Non-pigmented ciliary epithelial cell (primary cell): ENCODE data around the gene GJC3.
"Not testable (repeated sequence)": the region's sequence is repeated elsewhere in the genome, so short reads cannot be mapped to it uniquely, and the experiment has no call there.

Source experiments
- DNase-seq: peaks from one replicate; pipeline ENCODE4 v3.0.0-alpha.2; 2010; ENCODE audit warnings: low read depth

The GJC3 gene

DNA sequence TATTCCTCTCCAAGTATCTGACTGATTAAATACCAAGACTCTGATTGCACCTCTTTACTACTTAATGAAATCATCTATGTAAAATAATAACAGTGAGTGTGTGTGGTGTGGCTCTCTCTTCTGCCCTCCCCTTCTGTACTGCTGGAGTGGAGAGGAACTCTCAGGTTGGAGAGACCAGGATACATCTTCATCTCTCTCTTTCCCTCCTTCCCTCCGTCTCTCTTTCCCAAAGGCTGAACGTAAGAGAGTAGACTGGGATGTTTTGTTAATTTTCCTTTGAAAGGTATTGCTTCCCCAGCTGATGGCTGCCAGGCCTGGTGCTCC, 272 bp upstream of the GJC3 start:
- no peak for DNase-seq

DNA sequence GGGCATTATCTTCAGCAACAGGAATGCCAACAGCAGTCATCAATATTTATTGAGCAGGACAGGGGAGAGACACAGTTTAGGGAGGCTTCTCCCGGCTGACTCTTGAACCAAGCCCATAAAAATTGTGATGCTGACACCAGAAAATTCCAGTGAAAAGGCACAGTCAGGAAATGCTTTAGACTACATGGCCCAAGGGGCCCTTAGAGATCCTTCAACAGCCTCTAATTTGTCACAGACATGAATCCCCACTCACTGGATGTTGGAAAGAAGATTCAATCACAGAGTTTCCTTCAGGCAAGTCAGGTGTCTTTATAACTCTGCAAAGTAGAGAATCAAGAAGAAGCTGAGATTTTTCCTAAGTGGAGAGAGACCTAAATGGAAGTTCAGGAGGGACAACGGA, 1.2 kb downstream of the GJC3 start:
- no peak for DNase-seq

DNA sequence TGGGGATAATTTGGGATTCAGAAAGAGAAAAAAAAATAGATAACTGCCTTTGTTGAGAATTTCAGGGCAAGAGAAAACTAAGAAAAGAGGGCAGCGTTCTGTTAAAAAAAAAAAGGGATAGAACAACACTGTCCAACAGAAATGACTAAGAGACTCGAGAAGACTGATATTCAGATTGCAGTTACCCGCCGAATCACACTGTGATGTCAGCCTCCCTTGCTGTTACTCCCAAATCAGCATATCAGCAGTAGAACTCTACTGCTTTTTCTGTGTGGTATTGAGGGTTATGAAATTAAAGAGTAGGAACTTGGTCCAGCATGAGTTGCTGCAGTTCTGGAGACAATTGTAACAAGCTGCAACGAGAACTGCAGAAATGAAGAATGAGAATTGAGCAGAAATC, 1.9 kb downstream of the GJC3 start:
- no peak for DNase-seq

DNA sequence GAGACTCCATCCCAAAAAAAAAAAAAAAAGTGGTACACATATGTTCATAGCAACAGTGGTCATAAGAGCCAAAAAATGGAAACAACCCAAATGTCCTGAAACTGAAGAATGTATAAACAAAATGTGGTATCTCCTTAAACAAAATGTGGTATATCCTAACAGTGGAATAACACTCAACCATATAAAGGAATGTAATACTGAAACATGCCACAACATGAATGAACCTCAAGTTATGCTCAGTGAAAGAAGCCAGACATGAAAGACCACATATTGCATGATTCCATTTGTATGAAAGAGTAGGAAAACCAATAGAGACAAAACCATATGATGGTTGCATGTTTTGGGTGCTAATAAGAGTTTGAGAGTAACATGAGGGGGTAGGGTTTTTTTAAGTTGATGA, 3.1 kb downstream of the GJC3 start:
- DNase-seq = no peak

DNA sequence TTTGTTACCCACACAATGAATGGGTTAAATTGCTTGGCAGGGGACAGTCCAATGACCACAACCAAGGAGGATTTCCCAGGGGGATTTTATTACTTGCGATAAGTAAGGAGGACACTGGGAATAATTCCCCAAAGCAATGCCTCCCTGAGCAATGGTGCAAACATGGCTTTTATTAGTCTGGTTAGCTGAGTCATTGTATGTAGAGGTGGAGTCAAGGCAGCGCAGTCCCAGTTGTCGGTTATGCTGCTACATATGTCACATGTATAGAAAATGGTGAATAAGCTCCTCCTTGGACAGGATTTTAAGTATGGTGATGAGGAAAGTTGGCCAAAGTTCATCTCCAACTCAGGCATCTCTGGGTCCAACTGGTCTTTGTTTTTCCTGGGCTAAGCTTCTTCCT, 6.2 kb downstream of the GJC3 start:
- no peak for DNase-seq

DNA sequence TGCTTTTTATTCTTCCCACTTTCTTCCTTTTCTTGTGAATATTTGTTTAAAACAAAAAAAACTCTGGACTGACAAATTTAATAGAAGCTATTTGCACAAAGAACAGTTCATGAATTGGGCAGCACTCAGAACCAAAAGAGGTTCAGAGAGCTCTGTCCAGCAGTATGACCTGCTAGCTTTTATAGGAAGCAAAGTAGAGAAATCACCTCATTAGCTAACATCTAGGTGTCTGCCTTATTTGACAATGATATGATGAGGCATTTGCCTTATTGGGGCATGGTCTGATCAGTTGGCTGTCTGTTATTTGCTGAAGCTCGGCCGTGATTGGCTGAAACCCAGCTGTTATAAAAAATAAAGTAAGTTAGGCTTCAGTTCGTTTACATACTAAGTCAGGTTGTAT, 9.3 kb downstream of the GJC3 start:
- no peak for DNase-seq

DNA sequence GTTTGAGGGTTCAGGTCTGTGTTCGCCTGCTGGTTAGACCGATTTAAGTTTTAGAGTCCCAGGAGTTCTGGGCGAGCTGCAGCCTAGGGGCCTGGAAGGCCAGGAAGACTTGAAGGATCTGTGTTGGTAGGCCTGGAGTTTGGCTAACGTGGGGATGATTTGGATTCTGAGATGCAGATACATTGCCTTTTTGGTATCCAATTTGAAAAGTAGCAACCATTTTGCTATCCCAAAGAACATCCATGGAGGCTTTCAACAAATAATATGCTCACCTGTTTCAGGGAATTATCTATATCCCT, 9.7 kb downstream of the GJC3 start:
- DNase-seq = no peak

DNA sequence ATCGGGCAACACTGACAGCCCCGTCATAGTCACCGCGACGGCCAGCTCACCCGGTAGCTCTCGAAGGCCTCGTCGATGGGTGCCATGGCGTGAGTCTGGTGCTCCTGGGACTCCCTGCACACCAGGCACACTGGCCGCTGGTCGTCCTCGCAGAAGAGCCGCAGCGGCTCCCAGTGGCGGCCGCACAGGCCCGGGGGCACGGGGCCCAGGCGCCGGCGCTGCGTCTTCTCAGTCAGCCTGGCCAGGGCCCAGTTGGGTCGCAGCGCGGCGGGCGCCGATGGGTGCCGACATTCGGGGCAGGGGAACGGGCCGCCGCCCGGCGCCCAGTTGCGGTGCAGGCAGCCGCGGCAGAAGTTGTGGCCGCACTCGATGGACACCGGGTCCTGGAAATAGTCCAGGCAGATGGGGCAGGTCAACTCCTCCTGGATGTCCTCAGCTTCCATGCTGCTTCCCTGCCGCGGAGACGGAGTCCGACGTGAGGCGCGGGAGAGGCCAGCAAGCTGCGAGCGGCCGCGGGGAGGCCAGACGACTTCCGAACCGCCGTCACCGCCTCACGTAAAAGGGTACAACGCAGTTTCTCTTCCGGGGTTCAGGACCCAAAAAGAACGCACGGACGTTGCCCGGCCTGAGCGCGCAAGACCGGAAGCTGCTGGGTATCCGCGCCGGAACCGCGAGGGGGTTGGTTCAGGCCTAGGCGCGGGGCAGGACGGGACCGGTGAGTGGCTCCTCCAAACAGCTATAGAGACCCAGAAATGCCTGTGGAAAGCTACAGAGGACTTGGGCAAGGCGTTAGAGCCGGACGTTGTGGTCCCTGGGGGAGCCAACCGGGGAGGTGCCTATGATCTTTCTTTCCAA, 10.2 kb downstream of the GJC3 start, which contains the start of gene TRIM4:
TRIM4 (minus strand) TSS at position 572 of the 855 bp plus-strand sequence; CDS start at position 443, 129 bp downstream.
- peak; percentile 59 for DNase-seq

DNA sequence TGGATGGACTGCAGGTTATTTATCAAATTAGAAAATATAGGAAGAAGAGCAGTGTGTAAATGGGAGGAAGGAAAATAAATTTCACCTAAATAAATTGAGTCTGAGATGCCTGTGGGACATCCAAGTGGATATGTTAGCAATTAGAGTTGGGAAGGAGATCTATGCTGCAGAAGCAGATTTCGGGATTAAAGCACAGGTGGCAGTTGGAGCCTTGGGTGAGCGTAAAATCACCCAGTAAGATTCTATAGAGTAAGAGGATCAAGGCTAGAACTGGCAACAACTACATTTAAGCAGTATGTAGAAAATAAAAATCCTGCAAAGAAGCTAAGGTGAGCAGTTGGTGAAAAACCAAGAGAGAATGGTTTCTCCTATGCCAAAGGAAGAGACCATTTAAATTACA, 18.4 kb downstream of the GJC3 start:
- DNase-seq = no peak

DNA sequence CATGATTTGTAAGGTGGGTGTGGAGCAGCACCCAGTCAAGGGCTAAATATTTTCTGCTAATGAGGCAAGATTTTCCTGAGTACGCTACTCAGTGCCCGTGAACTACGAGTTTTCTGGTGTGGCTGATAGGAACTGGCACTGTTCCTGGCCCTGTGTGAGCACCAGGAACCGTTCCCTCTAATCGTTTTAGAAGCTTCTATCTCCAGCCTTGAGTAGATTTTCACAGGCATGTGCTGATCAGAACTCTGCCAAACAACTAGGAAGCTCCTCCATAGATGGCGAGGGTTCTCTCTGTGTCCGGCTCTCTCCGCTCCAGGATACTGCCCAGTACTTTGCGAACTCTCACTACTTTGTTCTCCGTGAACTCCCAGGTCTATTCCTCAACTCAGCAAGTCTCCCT, 27.8 kb downstream of the GJC3 start:
- no peak for DNase-seq

DNA sequence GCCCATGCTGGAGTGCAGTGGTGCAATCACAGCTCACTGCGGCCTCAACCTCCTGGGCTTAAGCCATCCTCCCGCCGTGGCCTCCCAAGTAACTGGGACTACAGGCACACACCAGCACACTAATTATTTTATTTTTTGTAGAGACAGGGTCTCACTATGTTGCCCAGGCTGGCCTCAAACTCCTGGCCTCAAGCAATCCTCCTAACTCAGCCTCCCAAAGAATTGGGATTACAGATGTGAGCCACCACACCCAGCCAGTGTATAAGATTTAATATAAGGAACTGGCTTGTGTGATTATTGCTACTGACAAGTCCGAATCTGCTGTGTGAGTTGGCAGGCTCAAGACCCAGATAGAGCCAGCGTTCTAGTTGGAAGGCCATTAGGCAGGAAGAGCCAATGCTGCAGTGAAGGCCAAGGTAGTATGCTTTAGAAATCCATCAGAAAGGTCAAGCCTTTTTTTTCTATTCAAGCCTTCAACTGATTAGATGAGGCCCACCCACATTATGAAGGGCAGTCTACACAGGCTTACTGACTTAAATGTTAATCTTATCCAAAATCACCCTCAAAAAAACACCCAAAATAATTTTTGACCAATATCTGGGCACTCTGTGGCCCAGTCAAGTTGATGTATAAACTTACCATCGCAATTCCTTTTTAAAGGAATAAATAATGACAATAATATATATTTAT, 29.4 kb downstream of the GJC3 start:
- no peak for DNase-seq

DNA sequence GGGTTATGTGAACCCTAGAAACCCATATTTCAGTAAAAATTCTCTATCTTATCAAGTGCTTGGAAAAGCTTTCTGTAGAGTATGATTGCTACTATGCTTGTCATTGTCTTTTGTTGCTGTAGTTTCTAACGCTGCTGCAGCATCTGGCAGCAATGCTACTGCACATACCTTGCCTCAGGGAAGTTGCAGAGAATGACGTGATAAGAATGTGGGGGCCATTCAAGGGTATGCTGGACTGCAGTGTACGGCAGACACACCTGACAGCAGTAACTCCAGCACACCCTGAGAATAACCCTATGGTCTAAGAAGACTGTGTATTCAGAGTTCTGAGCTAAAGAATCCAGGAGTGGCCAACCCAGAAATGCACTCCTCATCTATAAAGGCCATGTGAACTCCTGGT, 30.6 kb downstream of the GJC3 start:
- DNase-seq = no peak

DNA sequence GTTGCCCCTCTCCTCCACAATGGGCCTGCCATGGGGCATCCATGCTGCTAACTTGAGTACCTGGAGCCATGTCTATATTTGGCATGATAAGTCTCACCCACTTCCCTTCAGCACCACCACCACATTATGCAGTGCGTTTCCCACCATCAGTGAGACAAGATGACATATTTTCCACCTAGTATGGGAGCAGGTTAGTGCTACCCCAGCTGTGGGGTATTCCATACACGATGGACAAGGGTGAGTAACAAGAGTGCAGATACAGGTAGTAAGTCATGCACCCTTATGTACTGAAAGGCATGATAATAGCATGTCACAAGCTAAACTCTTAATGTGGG, 31.4 kb downstream of the GJC3 start:
- DNase-seq = no peak

DNA sequence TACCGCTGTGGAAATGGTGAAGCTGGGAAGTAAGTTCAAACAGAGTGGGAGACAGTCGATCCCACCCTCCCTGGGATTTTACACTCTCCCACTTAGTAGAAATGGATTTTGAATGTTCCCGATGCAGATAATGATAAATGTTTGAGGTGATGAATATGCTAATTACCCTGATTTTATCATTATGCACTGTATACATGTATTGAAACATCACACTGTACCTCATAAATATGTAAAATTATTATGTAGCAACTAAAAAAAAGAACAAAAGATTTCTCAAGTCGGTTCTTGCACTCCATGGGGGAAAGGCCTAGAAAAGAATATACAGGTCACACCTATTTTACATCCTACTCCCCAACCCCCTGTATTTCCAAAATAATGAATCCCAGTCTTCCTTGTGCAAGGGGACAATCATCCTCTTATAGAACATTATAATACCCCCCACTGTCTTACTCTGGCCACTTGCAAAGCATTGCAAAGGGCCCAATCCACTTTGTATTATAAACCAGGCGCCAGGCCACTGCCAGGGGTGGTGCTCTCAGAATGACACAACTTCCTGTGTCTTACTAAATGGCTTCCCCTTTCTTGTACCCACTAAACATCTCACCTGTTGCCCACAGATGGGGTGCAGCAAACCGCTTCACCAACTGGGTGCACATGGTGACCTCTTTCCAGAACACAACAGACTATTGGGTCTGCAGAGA, 31.9 kb downstream of the GJC3 start:
- DNase-seq = no peak

DNA sequence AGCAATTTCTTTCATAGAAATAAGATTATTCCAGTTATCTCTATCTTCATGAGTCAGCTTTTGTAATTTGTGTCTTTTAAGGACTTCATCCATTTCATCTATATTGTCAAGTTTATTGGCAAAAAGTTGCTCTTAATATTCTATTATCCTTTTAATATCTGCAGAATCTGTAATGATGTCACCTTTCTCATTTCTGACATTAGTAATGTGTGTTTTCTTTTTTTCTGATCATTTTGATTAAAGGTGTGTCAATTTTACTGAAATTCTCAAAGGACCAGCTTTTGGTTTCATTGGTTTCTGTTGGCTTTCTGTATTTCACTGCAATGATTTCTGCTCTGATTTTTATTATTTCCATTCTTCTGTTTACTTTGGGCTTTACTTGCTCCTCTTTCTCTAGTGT, 34.7 kb downstream of the GJC3 start:
- no peak for DNase-seq

DNA sequence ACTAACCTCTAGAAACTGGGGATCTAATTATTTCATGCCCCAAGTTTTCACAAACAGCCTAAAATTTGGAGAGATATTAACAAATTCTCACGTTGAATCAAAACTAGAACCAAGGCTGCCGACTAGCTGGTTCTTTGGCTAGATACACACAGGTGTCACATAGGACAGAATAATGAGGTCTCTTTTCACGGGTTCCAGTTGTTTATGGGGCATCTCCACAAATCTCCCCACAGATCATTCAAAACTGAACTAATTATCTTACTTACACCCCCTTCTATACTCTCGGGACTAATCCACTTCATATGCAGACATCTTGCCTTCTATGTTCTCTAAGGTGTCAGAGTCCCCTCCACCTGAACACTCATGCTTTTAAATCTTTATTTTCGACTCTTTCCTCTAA, 36.1 kb downstream of the GJC3 start:
- no peak for DNase-seq

DNA sequence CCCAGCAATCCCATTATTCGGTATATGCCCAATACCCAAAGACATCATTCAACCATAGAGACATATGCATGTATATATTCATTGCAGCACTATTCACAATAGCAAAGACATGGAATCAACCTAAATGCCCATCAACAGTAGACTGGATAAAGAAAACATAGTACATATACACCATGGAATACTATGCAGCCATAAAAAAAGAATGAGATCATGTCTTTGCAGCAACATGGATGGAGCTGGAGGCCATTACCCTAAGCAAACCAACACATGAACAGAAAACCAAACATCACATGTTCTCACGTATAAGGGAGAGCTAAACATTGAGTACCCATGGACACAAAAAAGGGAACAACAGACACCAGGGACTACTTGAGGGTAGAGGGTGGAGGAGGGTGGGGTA, 39.1 kb downstream of the GJC3 start:
- not testable (repeated sequence) for DNase-seq

DNA sequence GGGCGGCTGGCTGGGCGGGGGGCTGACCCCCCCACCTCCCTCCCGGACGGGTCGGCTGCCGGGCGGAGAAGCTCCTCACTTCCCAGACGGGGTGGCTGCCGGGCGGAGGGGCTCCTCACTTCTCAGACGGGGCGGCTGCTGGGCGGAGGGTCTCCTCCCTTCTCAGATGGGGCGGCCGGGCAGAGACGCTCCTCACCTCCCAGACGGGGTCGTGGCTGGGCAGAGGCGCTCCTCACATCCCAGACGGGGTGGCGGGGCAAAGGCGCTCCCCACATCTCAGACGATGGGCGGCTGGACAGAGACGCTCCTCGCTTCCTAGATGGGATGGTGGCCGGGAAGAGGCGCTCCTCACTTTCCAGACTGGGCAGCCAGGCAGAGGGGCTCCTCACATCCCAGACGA, 41.1 kb downstream of the GJC3 start:
- not testable (repeated sequence) for DNase-seq

DNA sequence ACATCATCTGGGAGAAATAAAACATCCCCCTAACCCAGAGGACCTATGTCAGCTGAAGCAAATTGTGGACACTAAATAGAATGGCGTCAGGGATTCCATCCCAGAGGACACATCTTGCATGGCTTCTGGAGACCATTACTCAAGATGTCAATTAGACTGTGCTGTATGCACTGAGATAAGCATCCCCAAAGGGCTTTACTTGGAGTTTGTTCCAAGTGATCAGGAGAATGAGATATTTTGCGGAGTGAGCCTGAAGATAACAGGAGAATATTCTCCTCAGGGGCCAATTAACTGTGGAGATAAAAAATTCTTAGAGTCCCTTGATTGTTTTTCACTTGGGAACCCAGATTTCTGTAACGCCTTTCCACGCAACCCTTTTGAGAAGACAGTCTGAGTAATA, 48.0 kb downstream of the GJC3 start:
- DNase-seq = no peak

DNA sequence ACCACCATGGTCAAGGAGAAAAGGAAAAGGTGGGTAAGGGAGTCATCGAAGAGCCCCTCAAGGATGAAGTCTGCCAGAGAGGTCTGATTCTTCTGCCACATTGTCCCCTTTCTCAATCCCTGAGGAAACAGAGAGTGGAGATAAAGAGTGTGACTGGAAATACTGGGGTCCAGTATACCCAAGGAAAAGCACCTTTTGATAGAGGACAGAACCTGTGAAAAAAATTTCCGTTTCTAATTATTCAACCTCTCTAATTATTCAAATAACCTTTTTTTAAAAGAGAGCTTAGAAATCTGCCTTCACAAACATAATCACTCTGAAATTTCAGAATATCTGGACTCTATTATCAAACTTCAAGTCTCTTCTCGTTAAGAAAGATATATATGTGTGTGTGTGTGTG, 52.5 kb downstream of the GJC3 start, which contains the start of gene OR2AE1:
OR2AE1 (minus strand) TSS at position 101 of the 400 bp plus-strand sequence; CDS start at position 101, 0 bp downstream.
- no peak for DNase-seq

DNA sequence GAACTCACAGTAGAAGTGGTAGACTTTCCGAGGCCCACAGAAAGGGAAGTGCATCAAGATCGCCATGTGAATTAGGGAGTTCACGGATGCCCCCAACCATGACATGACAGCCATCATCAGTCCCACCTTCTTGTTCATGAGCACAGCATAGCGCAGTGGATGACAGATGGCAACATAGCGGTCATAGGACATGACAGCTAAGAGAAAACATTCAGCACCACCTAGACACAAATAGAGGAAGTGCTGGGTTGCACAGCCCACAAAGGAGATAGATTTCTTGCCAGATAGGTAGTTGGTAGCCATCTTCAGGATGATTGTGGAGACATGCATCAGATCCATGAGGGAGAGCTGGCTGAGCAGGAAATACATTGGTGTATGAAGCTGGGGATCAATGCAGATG, 52.9 kb downstream of the GJC3 start:
- no peak for DNase-seq
